GM21529 (cell line): Measurements from ENCODE around the gene ODAD4.

Experiments
- ATAC-seq: cut with Tn5 transposase; IDR thresholded peaks from one replicate; pipeline ENCODE4 v1.9.1; 2021; ENCODE audit not compliant: unreplicated experiment

The ODAD4 gene, protein sequence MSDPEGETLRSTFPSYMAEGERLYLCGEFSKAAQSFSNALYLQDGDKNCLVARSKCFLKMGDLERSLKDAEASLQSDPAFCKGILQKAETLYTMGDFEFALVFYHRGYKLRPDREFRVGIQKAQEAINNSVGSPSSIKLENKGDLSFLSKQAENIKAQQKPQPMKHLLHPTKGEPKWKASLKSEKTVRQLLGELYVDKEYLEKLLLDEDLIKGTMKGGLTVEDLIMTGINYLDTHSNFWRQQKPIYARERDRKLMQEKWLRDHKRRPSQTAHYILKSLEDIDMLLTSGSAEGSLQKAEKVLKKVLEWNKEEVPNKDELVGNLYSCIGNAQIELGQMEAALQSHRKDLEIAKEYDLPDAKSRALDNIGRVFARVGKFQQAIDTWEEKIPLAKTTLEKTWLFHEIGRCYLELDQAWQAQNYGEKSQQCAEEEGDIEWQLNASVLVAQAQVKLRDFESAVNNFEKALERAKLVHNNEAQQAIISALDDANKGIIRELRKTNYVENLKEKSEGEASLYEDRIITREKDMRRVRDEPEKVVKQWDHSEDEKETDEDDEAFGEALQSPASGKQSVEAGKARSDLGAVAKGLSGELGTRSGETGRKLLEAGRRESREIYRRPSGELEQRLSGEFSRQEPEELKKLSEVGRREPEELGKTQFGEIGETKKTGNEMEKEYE

GRCh38 chr17:41930009-41930832 is at the start of gene ODAD4:
TSS of gene ODAD4 (plus strand) at chr17:41930617. CDS start at chr17:41930724, 107 bp downstream.
- ATAC-seq, result peak; percentile 90

DNA sequence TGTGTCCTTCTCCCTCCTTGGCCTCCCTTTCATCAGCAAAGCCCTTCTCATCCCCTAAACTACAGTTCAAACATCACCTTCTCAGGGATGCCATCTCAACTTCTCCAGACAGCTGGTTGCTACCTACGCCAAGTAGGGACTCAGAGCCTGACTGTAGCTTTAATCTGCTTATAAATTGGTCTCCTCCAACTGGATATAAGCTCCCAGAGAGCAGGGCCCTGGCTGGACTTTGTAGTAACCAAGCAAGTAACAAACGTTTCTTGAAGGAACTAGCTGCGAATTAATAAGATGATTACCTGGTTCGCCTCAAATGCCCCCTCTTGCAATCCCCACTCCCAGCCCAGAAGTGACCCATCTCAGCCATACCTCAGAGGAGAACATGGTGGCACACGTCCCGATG is 47.7 kb upstream of the ODAD4 start:
- ATAC-seq, result no peak

DNA sequence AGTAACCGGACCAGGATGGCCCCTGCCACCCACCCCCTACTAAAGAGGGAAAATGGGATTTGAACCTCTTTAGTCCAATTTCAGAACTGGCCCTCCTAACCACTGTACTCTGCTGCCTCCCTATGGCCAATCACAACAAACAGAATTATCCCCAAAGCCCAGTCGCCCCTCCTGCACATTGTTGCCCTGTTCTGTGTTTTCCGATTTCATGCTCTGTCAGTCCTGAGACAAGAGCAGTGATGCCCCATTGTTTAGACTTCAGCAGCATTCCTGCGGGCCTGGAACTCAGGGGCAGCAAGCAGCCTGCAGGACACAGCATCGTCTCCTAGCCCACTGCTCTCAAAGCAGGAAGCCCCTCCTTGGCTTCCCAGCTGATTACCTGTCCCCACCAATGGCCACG is 44.7 kb upstream of the ODAD4 start:
- ATAC-seq, result no peak

GRCh38 chr17:41888332-41888965 is 42.0 kb upstream of the ODAD4 start:
- no peak for ATAC-seq

GRCh38 chr17:41891135-41892020 is 39.0 kb upstream of the ODAD4 start:
- ATAC-seq, result no peak

- ATAC-seq, result no peak
Measured at GRCh38 chr17:41892021-41892376, 38.4 kb upstream of the ODAD4 start.

DNA sequence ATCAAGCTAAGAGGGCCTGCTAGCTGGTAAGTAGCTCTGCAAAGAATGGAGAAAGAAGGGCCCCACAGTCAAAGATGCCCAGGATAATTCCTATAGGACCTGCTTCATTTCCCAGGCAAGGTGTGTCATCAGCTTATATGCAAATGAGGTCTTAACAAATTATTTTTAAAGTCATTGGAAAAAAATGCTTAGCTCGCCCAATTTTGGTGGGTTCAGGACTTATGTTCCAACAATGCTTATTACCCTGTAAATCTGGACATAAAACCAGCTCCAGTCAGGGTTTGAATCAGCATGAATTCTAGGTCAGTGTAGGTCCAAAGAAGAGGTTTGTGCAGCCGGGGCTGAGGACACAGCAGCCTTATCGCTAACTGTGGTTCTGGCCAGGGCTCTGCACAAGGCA is 37.0 kb upstream of the ODAD4 start:
- no peak for ATAC-seq

DNA sequence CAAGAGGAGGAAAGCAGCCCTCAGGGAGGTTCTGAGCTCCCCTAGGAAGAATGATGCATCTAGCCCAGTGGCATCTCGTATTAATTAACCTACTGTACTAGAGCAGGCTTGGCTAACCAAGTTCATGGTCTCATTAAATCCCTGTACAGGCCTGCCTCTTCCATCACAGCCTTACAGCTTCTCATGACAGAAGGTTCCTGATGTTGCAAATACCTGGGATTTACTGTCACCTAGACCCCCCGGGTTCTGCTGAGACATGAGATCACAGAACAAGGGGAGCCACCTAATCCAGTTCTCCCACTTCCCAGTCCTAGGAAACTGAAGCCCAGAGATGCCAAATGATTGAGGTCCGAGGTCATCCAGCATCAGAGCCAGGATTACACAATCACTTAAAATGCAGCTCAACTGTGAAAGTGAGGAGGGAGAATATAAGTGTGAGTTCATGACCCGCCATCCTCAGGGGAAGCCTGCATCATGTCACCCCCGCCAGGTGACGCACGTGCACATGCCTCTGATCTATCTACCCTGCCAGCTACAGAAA is 35.6 kb upstream of the ODAD4 start:
- ATAC-seq, result no peak

- ATAC-seq, result no peak
Measured at GRCh38 chr17:41895617-41896016, 34.8 kb upstream of the ODAD4 start.

GRCh38 chr17:41896726-41897125 is 33.7 kb upstream of the ODAD4 start:
- ATAC-seq, result no peak

GRCh38 chr17:41901646-41902045 is 28.8 kb upstream of the ODAD4 start:
- ATAC-seq, result no peak

DNA sequence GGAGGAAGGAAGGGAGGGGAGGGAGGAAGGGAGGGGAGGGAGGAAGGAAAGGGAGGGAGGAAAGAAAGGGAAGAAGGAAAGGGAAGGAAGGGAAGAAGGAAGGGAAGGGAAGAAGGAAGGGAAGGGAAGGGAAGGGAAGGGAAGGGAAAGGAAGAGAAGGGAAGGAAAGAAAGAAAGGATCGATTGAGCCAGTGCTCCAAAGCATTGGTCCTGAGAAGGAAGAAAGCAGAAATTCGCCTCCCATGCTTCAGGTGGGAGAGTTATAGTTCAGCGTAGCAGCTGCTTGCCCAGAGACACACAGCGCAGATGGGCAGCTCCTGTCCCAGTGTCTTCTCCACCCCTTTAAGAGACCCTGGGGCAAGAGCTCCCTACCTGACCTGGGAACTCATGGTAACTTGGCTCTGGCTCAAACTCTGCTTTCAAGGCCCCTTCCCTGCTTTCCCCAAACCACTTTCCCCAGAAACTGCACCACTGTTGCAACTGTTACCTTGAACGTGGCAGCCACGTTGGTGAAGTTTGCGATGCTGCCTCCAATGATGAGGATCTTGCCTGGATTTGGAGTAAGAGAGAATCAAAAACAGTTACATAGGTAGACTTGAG is 26.1 kb upstream of the ODAD4 start:
- no peak for ATAC-seq

GRCh38 chr17:41905172-41905571 is 25.2 kb upstream of the ODAD4 start:
- ATAC-seq, result no peak

GRCh38 chr17:41906465-41907184 is 23.8 kb upstream of the ODAD4 start:
- ATAC-seq, result no peak

- no peak for ATAC-seq
Measured at GRCh38 chr17:41907185-41907556, 23.2 kb upstream of the ODAD4 start.

GRCh38 chr17:41907633-41908539 is 22.5 kb upstream of the ODAD4 start:
- no peak for ATAC-seq

DNA sequence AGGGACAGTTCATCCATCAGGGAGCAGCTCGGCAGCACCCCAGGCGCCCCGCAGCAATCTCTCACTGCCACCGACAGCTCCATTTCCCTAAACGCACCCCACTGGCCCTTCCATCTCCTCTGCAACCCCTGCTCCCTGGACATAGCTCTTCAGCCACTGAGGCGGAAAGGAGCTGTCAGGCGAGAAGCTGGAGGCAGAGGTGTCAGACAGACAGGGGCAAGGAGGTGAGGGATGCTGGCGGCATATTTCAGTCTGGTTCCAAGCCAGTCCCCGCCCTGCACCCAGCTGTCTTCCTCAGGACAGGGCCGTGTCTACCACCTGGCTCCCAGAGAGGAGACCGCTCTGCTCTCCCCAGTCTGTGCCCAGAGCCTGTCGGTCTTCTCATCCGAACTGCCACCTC is 21.3 kb upstream of the ODAD4 start:
- ATAC-seq, result no peak
